GM19328 (cell line): ENCODE results near the gene ZNF839.
"Not testable (repeated sequence)": the region's sequence is repeated elsewhere in the genome, so short reads cannot be mapped to it uniquely, and the experiment has no call there.

Source experiments
- ATAC-seq: cut with Tn5 transposase; IDR thresholded peaks from one replicate; pipeline ENCODE4 v1.9.1; 2021; ENCODE audit warnings: mild to moderate bottlenecking, moderate library complexity; ENCODE audit not compliant: unreplicated experiment

ZNF839 gene

DNA sequence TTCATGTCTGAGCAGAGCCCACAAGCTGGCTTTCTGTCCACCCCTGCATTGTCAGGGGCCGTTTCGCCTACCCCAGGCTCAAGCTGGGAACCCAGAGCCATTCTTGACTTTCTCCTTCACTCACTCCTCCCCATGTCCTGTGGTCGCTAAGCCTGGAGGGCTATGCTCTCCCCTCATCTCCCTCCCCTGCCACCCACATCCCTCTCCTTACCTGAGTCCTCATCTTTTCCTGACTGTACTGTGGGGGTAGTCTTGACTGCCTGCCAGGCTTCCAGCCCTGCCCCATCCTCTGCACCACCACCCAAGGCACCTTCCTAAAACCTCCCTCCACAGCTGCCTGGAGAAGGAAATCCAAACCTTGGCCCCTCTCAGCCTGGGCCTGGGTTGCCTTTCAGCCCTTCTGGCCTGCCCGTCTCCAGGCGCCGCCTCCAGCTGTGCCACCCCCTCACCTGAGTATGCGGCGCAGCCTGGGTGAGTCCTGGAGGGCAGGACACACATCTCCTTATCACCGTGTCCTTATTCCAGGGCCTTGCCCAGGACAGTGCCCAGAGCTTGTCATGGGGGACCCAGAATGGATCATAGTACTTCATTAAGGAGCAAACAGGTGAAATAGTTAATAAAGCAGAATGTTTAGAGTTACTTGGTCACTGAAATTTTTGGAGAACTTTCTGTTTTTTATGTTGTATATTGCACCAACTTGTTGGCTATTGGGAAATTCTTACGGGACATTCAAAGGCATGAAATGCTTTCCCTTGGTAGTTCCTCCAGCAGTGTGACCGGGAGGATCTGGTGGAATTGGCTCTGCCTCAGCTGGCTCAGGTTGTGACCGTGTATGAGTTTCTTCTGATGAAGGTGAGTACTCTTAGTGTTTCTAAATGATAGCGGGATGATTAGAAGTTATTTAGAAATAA, 14.5 kb downstream of the ZNF839 start:
- no peak for ATAC-seq

DNA sequence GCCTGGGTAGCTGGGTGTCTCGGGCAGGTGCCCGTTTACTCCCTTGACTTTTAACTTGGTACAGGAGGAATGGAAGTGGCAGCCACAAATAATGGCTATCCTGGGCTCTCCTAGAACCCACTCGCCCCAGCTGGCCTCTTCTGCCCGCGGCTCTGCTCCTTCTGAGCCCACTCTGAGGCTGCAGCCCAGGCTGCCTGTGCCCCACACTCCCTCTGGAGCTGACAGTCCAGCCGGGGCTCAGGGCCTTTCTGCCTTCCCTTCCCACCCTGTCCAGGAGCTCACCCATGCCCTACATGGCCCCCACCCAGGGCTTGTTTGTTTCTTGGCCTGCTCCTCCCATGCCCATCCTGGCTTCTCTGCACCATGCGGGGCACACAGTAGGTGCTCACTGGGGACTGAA, 15.6 kb downstream of the ZNF839 start:
- no peak for ATAC-seq

DNA sequence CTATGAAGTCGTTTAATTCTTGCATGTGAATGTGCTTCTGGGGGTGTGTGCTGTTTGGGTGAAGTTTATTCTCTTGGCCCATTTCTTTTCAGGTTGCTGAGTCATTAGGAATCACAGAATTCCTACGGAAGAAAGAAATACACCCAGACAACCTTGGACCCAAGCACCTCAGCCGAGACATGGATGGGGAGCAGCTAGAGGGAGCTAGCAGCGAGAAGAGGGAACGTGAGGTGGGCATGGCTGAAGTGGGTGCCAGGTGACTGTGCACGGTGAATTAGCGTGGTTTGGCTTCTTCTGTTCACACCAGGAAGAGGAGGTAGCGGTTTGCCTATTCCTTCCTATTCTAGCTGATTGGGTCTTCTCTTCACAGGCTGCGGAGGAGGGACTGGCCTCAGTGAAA, 19.2 kb downstream of the ZNF839 start:
- no peak for ATAC-seq

DNA sequence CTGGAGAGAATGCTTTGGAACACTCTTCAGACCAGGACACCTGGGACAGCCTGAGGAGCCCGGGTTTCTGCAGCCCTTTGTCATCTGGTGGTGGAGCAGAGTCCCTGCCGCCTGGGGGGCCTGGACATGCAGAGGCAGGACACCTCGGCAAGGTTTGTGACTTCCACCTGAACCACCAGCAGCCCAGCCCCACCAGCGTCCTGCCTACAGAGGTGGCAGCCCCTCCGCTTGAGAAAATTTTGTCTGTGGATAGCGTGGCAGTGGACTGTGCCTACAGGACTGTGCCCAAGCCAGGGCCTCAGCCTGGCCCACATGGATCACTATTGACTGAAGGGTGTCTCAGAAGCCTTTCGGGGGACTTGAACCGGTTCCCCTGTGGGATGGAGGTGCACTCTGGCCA, 22.0 kb downstream of the ZNF839 start:
- no peak for ATAC-seq

DNA sequence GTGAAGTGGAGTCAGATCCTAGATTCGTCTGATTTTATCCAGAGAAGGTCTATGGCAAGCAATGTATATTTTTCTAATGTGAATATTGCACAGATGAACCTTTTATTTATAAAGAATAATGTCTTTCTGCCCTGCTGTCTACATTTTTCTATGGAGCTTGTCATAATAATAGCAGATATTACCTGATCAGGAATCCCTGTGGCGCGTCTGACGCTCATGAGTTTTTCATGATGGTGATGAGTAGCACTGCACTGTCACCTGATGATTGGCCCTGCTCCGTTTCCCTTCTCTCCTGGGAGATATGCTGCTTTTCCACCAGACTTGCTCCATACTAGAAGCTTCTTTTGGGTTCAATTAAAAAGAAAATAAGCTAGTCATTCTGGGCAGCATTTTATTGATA, 22.7 kb downstream of the ZNF839 start:
- ATAC-seq, result no peak

DNA sequence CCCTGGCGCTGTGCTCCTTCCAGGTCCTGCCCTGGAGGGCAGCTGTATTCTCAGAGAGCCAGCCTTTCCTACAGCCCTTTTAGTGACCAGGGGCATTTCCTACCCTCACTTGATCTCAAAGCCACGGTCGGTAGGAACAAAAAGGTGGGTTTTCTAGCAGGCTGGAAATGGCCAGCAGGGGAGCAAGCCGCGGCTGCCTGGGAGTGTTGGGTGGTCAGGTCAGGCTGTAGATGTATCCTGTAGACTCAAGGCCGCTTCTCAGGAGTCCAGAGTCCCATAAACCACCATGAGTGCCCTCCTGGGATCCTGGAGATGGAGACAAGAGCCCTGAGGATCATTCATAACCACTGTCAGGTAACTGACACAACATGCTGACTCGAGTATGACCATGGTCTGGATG, 24.5 kb downstream of the ZNF839 start:
- ATAC-seq, result no peak

DNA sequence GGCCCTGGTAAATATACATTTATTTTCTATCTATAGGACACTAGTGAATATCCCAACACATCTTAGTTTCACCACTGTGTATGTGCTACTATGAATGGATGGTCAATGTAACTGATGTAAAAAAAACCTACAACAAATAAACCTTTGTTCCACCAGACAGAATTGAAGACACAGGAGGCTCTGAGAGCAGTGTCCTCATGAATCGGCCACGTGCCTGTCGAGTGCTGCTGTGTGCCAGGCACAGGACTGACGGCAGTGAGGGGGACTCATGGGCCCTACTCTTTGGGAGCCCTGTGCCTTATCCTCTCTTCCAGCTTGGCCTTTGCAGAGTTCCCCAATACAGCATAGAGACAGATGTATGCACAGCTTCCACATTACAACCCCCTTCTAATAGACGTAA, 24.9 kb downstream of the ZNF839 start:
- ATAC-seq, result no peak

DNA sequence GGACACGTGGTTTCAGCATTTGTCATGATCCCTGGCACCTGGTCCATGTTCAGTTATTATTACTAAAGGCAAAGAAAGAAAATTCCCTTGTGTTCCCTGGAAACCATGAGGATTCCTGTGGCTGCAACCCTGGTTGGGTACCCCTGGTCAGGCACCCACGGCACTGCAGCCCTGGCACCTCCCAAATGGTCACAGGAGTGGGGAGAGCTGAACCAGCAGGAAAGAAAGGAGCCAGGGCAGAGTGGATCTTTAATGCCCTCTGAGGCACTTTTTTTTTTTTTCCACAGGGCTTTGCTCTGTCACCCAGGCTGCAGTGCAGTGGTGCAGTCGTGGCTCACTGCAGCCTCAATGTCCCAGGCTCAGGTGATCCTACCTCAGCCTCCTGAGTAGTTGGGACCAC, 25.7 kb downstream of the ZNF839 start:
- no peak for ATAC-seq

DNA sequence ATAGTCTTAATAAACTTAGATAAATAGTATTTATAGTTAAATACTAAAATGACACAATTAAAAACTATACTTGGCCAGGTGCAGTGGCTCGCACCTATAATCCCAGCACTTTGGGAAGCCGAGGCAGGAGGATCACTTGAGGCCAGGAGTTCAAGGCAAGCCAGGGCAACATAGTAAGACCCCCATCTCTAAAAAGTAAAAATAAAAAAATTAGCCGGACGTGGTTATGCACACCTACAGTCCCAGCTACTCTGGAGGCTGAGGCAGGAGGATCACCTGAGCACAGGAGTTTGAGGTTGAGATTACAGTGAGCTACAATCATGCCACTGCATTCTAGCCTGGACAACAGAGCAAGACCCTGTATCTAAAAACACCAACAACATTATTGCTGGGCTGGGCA, 27.1 kb downstream of the ZNF839 start:
- no peak for ATAC-seq

DNA sequence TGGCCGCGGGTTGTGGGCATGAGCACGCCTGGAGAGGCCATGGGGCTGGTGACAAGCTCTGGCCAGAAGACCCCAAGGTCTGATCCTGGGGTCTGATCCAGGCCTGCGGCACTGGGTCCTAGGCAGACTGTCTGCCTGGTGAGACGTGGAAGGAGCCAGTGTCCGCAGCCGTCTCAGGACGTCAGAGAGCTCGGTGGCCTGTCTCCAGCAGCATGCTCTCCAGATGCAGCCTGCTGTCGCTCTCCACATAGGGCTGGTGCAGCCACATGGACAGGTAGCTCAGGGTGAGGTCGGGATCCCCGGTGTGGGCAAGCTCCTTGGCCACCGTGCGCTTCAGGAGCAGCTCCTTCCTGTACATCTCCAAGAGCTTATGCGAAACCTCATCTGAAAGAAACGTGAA, 28.8 kb downstream of the ZNF839 start:
- ATAC-seq, result no peak

DNA sequence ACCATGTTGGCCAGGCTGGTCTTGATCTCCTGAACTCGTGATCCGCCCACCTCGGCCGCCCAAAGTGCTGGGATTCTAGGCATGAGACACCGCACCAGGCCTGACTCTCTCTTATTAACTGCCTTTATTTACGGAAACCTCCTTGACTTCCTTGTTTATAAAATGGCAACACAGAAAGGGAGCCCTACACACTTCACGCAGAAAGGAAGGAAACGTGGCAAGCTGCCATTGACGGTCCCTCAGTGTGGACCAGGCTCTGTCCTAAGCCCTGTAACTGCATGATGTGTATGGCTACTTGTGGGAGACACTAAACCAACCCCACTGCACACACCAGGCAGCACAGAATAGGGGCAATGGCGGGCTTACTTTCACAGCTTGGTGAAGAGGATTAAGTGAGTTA, 31.5 kb downstream of the ZNF839 start:
- no peak for ATAC-seq

DNA sequence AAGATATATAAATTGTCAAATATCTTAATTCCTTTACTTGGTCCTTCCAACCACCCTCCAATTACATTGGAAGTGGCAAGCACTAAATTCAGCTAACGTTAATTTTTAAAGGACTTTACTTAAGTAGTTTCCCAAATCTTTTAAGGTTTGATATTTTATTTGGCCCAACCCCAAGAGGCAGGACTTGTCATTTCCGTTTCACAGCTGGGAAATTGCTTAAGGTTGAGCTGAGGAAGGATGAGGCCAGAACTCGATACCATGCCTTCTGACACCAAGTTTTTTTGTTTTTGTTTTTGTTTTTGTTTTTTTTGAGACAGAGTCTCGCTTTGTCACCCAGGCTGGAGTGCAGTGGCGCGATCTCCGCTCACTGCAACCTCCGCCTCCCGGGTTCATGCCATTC, 32.0 kb downstream of the ZNF839 start:
- ATAC-seq, result not testable (repeated sequence)

DNA sequence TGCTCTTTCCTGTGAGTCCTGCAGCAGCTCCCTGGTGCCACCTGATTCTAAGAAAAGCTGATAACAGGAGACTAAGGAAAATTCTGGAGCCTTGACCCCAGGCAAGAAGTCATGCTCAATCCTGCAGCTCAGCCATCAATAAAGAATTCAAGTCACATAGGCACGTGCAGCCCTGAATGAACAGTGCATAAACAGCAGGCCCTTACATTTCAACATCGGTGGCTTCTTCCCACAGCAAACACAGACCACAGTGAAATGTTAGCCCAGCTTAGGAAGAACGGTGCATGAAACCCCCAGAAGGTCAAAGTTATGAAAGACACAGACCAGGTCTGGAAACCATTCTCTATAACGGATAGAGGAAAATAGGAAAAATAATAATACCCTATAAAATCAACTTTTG, 32.7 kb downstream of the ZNF839 start:
- no peak for ATAC-seq

DNA sequence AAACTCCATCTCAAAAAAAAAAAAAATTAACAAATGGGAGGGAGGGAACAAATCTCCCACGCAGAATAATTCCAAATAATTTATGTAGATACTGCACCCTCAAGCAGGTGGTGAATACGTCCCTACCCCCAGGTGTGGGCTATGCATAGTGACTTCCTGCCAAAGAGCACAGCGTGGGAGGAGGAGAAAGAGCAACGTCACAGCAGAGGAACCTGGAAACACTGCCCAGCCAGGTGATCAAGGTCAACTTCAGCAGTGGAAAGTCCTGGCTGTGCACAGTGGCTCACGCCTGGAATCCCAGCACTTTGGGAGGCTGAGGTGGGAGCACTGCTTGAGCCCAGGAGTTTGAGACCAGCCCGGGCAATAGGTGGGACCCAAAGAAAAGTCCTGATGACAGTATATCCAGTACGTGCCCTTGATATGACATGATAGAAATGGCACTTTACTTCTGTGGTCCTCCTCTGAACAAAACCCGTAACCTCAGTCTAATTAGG, 33.6 kb downstream of the ZNF839 start:
- no peak for ATAC-seq

DNA sequence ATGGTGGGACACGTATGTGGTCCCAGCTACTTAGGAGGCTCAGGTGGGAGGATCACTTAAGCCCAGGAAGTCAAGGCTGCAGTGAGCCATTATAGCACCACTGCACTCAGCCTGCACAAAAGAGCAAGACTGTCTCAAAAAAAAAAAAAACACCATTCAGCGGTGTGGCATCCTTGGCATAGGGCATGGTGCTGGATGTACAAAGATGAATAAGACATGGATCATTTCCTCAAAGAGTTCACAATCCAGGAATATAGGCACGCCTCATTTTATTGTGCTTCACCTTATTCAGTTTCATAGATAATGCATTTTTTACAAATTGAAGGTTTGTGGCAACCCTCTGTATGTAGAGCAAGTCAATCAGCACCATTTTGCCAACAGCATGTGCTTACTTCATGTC, 36.7 kb downstream of the ZNF839 start:
- ATAC-seq, result no peak

DNA sequence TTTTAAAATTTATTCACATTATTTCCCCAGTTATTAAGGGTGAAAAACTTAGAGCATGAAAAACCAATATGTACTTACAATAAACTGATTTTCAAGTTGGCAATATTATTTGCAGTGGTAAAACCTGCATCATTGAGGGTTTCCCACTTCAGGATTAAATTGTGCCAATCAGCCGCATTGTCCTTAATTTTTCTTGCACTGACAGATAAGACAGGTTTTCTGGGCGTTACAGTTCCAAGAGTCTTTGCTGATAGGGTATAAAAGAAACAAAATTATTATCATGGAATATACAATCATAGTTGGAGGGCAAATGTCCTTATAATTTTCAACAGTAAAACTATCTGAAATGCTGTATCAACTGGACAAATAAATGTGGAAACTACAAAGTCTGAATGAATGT, 39.8 kb downstream of the ZNF839 start:
- ATAC-seq, result no peak

DNA sequence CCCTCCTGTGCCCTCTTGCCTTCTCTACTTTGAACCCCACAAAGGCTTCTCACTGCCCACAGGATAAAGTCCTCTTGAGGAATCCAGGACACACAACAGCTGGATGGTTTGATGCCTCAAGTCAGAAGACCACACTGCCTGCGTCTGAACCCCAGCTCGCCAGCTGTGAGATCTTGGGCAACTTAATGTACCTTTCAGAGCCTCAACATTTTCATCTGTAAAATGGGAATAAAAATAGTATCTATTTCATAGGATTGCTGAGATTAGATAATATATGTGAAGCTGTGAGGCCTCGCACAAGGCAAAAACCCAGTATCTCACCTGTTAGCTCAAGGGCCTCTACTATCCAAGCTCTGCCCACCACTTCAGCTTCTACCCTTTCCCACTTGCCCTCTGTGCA, 40.8 kb downstream of the ZNF839 start:
- ATAC-seq, result no peak

DNA sequence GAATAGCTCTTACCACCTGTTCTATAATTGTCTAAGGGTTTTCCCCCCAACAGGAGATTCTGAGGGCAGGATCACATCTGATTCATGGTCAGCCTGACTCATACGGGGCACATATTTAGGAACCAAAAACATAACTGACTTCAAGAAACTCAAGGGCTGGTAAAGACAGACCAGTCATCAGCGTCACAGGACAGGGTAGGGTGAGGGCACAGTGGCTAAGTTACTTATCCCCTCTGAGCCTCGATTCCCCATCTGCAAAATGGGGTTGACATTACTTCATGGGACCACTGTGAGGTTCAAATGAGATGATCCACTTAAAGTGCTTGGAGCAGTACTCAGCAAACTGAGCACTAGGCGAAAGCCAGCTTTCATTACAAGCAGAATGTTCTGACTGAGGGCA, 42.5 kb downstream of the ZNF839 start:
- no peak for ATAC-seq

DNA sequence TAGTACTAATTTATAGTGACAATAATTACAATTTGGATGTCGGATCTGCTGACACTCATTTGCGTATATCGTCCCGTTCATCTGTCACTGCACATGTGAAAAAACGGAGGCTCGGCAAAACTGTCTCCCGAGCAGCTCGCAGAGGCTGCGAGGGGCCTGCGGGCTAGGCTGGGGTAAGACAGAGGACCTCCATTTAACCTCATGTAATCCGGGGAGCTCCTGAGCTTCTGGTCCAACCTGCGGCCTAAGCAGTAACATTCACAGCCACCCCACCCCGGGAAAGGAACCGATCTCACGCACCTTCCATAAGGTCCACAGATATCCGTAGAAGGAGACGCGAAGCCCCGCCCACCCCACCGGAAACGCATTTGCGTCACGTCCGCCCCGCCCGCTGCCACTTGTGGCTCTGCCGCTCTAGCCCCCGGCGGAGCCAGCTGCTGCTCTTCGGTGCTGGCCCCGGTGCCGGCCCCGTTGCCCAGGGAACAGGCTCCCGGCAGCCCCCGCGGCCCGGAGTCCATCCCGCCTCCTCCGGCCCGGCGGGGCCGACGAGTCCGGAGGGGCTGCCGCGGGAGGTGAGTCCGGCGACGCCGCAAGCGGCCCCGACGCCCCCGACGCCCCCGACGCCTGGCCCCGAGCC, 43.1 kb downstream of the ZNF839 start, which contains the start of the genes CINP and TECPR2:
CINP (minus strand) TSS at position 346 of the 637 bp plus-strand sequence; CDS start at position 307, 39 bp downstream.
TECPR2 (plus strand) TSS at position 397 of the 637 bp plus-strand sequence. CDS start 13,781 bp downstream, outside the sequence.
- ATAC-seq, result peak; percentile 74

DNA sequence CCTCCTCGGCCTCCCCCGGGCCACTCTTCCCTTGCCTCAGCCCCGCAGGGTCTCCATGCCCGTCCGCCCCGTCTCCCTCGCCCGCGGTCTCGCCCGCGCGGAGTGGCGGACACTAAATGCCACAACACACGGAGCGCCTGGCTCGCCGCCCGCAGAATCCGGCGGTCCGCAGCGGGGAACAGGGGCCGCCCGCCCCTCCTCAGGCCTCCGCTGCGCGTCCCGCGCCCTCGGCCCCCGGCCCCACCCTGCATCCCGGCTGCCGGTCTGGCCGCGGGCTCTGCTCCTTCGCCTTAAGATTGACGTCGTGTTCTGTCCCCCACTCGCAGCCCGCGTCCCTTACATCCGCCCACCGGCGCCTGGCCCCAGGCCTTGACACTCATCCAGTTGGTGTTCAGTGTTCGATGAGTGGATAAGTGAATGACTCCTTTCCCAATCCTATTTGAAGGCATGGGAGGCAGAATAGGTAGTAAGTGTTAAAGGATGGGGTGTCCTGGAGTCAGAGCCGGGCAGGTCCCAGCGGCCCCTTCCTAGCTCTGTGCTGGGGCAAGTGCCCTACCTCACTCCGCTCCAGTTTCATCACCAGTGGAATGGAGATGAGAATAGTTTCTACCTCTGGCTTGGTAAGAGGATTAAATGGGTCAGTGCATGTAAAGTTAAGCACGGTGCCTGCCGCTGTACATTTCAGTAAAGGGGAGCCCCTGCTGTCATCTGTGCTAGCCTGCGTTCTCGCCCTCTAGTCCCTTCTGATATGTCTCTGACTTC, 43.8 kb downstream of the ZNF839 start:
- ATAC-seq, result peak; percentile 32

DNA sequence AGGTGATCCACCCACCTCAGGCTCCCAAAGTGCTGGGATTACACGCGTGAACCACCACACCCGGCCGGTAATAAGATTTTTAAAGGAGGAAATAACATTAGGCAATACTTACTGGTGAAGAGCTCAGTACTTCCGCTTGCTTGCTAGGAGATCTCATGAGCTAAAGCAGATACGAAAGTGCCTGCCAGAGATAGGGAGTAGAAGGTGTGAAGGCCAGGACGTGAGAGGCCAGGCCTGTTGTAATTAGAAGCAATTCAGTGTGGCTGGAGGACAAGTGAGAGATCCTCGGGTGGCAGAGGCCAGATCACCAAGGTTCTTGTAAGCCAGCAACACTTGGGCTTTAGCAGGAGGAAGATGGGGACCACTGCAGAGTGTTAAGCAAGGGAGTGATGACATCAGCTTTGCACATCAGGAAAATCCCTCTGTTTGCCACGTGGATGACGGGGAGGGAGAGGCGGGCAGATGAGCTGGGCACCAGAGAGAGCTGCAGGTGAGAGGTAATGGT, 50.8 kb downstream of the ZNF839 start:
- ATAC-seq, result no peak
